DND-41 (cell line): ENCODE results near the gene ST8SIA6.

ENCODE experiments used
- CTCF ChIP-seq: IDR thresholded peaks from 2 replicates; pipeline ENCODE4 v1.5.1; 2012; ENCODE audit warnings: borderline replicate concordance, low read length, moderate library complexity, mild to moderate bottlenecking; ENCODE audit not compliant: poor library complexity, severe bottlenecking; ENCODE audit errors: extremely low read depth
- EZH2 ChIP-seq: IDR thresholded peaks from 3 replicates; pipeline ENCODE4 v1.6.1; 2012; ENCODE audit warnings: borderline replicate concordance, low read depth, mild to moderate bottlenecking, moderate library complexity, low read length, inconsistent platforms; ENCODE audit not compliant: severe bottlenecking

- TF ChIP-seq CTCF (no peak), EZH2 (no peak)
Measured at GRCh38 chr10:17455015-17455520, 673 bp upstream of the ST8SIA6 start.
